Measurements from ENCODE around the gene HOXC10. TPM values are rescaled to one million over a fixed set of nuclear protein-coding genes. Genes with fewer than 3 reads are reported as not detected.
A peak's percentile ranks its signal among the peaks of the same experiment; 100 is the strongest.

HOXC10 gene
- total RNA-seq, 1 donor from 2014 or later = not detected

GRCh38 chr12:53978477-53979356, 6.2 kb upstream of the HOXC10 start:
- H3K9me3 ChIP-seq (ENCODE audit: insufficient read depth, low read depth, low read length) = no peaks in the 10 kb centered on the region
- no peaks in the 10 kb centered on the region for H3K79me2 ChIP-seq (ENCODE audit: insufficient read depth, low read length)
- no peaks in the 10 kb centered on the region for H3K4me1 Mint-ChIP-seq (ENCODE audit: low read depth, unreplicated experiment)
- H3K4me3 ChIP-seq (ENCODE audit: insufficient read depth, low read depth, low read length) = no peak overlapping the region
- H3K36me3 Mint-ChIP-seq (ENCODE audit: low read depth, unreplicated experiment) = no peaks in the 10 kb centered on the region
- H3K27me3 Mint-ChIP-seq (ENCODE audit: low read depth, unreplicated experiment) = peaks cover 86% of the 10 kb centered on the region
- no peaks in the 10 kb centered on the region for H3K36me3 ChIP-seq (ENCODE audit: insufficient read depth, low read length)
- TF ChIP-seq EZH2 (IDR thresholded peaks at IDR 0.05; ENCODE audit: insufficient read depth, low read length) (no peak), CTCF (IDR thresholded peaks at IDR 0.05; ENCODE audit: insufficient read depth, low read depth, low read length) (no peak)
- H2AFZ ChIP-seq (ENCODE audit: low read depth, low read length) = no peak overlapping the region
- no peak overlapping the region for H3K9ac ChIP-seq (ENCODE audit: low read length)
- FAIRE-seq (no peak), DNase-seq (ENCODE audit: low read depth) (no peak)
- H3K4me2 ChIP-seq (ENCODE audit: low read length) = no peak overlapping the region
- H3K9me3 Mint-ChIP-seq (ENCODE audit: unreplicated experiment) = peaks cover 11% of the 10 kb centered on the region
- no peaks in the 10 kb centered on the region for H3K4me1 ChIP-seq (ENCODE audit: insufficient read depth, low read length)
- no peak overlapping the region for H3K4me3 Mint-ChIP-seq (ENCODE audit: unreplicated experiment)
- H3K27ac Mint-ChIP-seq (ENCODE audit: unreplicated experiment) = no peak overlapping the region
- no peak overlapping the region for H3K27ac ChIP-seq (ENCODE audit: low read depth, low read length)
- no peaks in the 10 kb centered on the region for H4K20me1 ChIP-seq (ENCODE audit: insufficient read depth, low read length)
- H3K27me3 ChIP-seq (ENCODE audit: insufficient read depth, low read length) = peaks cover 93% of the 10 kb centered on the region

- no peak for DNase-seq (ENCODE audit: low read depth)
- peak overlapping the region; percentile 43 for H3K27ac Mint-ChIP-seq (ENCODE audit: unreplicated experiment)
- no peak overlapping the region for H3K9ac ChIP-seq (ENCODE audit: low read length)
- H3K4me1 ChIP-seq (ENCODE audit: insufficient read depth, low read length) = no peaks in the 10 kb centered on the region
- TF ChIP-seq CTCF (IDR thresholded peaks at IDR 0.05; ENCODE audit: insufficient read depth, low read depth, low read length) = no peak
- no peak for TF ChIP-seq EZH2 (IDR thresholded peaks at IDR 0.05; ENCODE audit: insufficient read depth, low read length)
- no peak overlapping the region for H3K4me2 ChIP-seq (ENCODE audit: low read length)
- no peak overlapping the region for H3K27ac ChIP-seq (ENCODE audit: low read depth, low read length)
- no peak for FAIRE-seq
- no peak overlapping the region for H3K4me3 Mint-ChIP-seq (ENCODE audit: unreplicated experiment)
- peaks cover 90% of the 10 kb centered on the region for H3K27me3 ChIP-seq (ENCODE audit: insufficient read depth, low read length)
- H3K36me3 Mint-ChIP-seq (ENCODE audit: low read depth, unreplicated experiment) = no peaks in the 10 kb centered on the region
- H3K9me3 Mint-ChIP-seq (ENCODE audit: unreplicated experiment) = peaks cover 11% of the 10 kb centered on the region
- no peaks in the 10 kb centered on the region for H3K36me3 ChIP-seq (ENCODE audit: insufficient read depth, low read length)
- peaks cover 88% of the 10 kb centered on the region for H3K27me3 Mint-ChIP-seq (ENCODE audit: low read depth, unreplicated experiment)
- H2AFZ ChIP-seq (ENCODE audit: low read depth, low read length) = no peak overlapping the region
- no peaks in the 10 kb centered on the region for H4K20me1 ChIP-seq (ENCODE audit: insufficient read depth, low read length)
- H3K9me3 ChIP-seq (ENCODE audit: insufficient read depth, low read depth, low read length) = no peaks in the 10 kb centered on the region
- H3K79me2 ChIP-seq (ENCODE audit: insufficient read depth, low read length) = no peaks in the 10 kb centered on the region
- H3K4me1 Mint-ChIP-seq (ENCODE audit: low read depth, unreplicated experiment) = no peaks in the 10 kb centered on the region
- H3K4me3 ChIP-seq (ENCODE audit: insufficient read depth, low read depth, low read length) = no peak overlapping the region
Measured at GRCh38 chr12:53980104-53980801, 4.7 kb upstream of the HOXC10 start.

All from astrocyte (in vitro differentiated cells and primary cell).